Ovary (tissue), 9 donors: ENCODE results near the gene ADAMTS12. TPM values are rescaled to one million over a fixed set of nuclear protein-coding genes. Genes with fewer than 3 reads are reported as not detected.

Source experiments
- DNase-seq, 5 donors: peaks; one replicate each; pipeline ENCODE4 v3.0.0-alpha.2; 2019 to 2020
- H3K27ac ChIP-seq, 2 donors: fragments of 200-600 bp; one replicate each; pipeline versions ENCODE4 v1.5.1 to v1.8.0; 2019 to 2022
- H3K27me3 ChIP-seq: fragments of 200-600 bp; one replicate; pipeline ENCODE4 v1.8.0; 2022
- H3K36me3 ChIP-seq: fragments of 200-600 bp; sonication (generic); one replicate; pipeline ENCODE4 v1.5.1; 2019
- H3K4me1 ChIP-seq: one replicate; pipeline ENCODE4 v1.8.1; 2013; ENCODE audit warnings: mild to moderate bottlenecking, moderate library complexity; ENCODE audit not compliant: insufficient read depth
- H3K4me3 ChIP-seq: fragments of 200-600 bp; sonication (generic); one replicate; pipeline ENCODE4 v1.5.1; 2017
- H3K9me3 ChIP-seq, 2 donors: fragments of 200-600 bp in 1 of 2; sonication (generic) in 1 of 2; one replicate each; pipeline versions ENCODE4 v1.5.1 to v1.8.1; 2013 to 2019; ENCODE audit warnings: mild to moderate bottlenecking in 1 of 2, moderate library complexity in 1 of 2
- EP300 ChIP-seq: sonication (generic); formaldehyde crosslinking; IDR thresholded peaks from one replicate; pipeline ENCODE4 v1.6.1; 2017; ENCODE audit warnings: antibody characterized with exemption
- POLR2A ChIP-seq: fragments of 450-650 bp; IDR thresholded peaks from one replicate; pipeline ENCODE4 v1.6.1; 2017; ENCODE audit warnings: antibody characterized with exemption, mild to moderate bottlenecking, moderate library complexity
- WGBS, 3 donors: extraction: QIAGEN DNeasy Blood & Tissue Kit in 1 of 3; methylation state at CpG; one replicate each; pipeline versions ENCODE4 v1.1.5 to v1.1.7; 2013 to 2017; 5-methylcytosine and 5-hydroxymethylcytosine counted together
- intact Hi-C, 4 donors: fragments of 100-400 bp; cut with DNase I; formaldehyde crosslinking; loops; one replicate each; pipeline versions ENCODE4 v1.11.0 to v1.15.1; 2022 to 2023
- polyA plus RNA-seq, 2 donors: library from polyadenylated mRNA; stranded (reverse); fragments of 200-250 nt in 1 of 2; fragments of 350-450 nt in 1 of 2; fragmentation: Illumina TruSeq in 1 of 2; extraction: RNeasy Lipid Tissue Mini Kit (QIAGEN cat#74804) in 1 of 2; gene quantifications; one replicate each; pipeline ENCODE4 v1.2.3, GENCODE V29; 2013 to 2014
- total RNA-seq, 7 donors: library from RNA; depleted of rRNA in 2 of 7; stranded (reverse); fragments of >200 nt in 2 of 7; fragmentation: NEBNext Ultra II Directional in 3 of 7; extraction: Animal tissue kit (Norgen Biotek cat#: 25700) in 3 of 7; gene quantifications; one replicate each; pipeline versions ENCODE4 v1.1.0 to v1.2.4, GENCODE V29; 2016 to 2023
- TF ChIP-seq, protein P1 (sequence below), 3 donors: fragments of 450-650 bp in 2 of 3; fragments of 200-600 bp in 1 of 3; IDR thresholded peaks; one replicate each; pipeline versions ENCODE4 v1.5.1 to v1.8.0; 2016 to 2022; ENCODE audit warnings: antibody characterized with exemption in 3 of 3, mild to moderate bottlenecking in 1 of 3
- donor health status: DM: no; HTN: no; CAD: no; lungs with moderate emphysema.
- donor health status: DM: no; HTN: no; CAD: no.
- donor health status: Bipolar disorder and iron deficiency.
- donor health status: DM: yes; HTN: yes; CAD: no.
- donor health status: DM: no; HTN: no; CAD: no.
- donor health status: DM: yes; HTN: yes; CAD: no.

The ADAMTS12 gene
- total and polyA plus RNA-seq, 9 donors: 2.9 to 9.8 (median 5.5) TPM

DNA sequence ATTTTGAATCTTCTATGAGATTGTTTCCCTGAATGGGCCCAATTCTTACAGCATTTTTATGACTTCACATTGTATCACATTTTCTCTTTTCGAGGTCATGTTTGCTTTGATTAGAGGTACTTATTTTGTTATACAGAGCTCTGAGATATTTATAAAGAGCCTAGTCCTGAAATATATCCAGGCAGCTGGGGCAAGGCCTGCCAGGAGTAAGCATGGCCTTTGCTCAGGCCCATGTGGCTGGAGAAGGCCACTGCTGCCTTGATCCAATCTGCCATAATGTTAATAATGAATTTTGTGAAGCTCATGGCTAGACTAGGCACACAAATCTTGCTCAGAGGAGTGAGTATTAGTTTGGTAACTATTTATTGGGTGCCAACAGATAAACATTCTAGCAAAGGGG, 355.0 kb downstream of the ADAMTS12 start:
- DNase-seq: no peak
- Histone ChIP-seq H3K27ac (no peak overlapping the region), H3K4me3 (no peak overlapping the region), H3K27me3 (no peaks in the 10 kb centered on the region), H3K4me1 (peaks cover 11% of the 10 kb centered on the region), H3K36me3 (no peaks in the 10 kb centered on the region), H3K9me3 (no peaks in the 10 kb centered on the region)
- intact Hi-C loops: no loop called here
- WGBS, 3 donors: 7 to 43% (median 15%) methylated on average over 1 of the region's 1 CpG
- TF ChIP-seq POLR2A: no peak
- TF ChIP-seq, protein P1, sequence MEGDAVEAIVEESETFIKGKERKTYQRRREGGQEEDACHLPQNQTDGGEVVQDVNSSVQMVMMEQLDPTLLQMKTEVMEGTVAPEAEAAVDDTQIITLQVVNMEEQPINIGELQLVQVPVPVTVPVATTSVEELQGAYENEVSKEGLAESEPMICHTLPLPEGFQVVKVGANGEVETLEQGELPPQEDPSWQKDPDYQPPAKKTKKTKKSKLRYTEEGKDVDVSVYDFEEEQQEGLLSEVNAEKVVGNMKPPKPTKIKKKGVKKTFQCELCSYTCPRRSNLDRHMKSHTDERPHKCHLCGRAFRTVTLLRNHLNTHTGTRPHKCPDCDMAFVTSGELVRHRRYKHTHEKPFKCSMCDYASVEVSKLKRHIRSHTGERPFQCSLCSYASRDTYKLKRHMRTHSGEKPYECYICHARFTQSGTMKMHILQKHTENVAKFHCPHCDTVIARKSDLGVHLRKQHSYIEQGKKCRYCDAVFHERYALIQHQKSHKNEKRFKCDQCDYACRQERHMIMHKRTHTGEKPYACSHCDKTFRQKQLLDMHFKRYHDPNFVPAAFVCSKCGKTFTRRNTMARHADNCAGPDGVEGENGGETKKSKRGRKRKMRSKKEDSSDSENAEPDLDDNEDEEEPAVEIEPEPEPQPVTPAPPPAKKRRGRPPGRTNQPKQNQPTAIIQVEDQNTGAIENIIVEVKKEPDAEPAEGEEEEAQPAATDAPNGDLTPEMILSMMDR (IDR thresholded peaks at IDR 0.05): no peak
- no peak for TF ChIP-seq EP300

DNA sequence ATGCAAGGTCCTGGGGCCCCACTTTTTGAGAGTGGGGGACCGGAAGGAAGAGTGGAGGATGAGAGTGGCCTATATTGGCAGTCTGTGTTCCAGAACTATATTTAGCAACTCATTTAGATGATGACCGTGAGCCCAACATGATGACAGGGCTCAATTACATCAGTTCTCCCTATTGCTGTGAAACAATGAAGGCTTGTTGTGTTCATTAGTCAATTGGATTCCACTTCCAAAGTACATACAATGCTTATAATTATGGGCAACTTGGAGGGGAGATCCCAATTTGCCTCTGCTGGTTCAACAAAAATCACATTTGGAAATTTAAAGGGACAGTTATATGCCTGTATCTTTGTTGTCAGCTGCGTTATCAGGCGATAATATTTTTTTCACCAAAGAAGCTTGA, 360.0 kb downstream of the ADAMTS12 start:
- intact Hi-C loops: no loop called here
- no peak overlapping the region for H3K4me3 ChIP-seq
- peaks cover 5% of the 10 kb centered on the region for H3K4me1 ChIP-seq
- no peak for DNase-seq
- H3K9me3 ChIP-seq: no peaks in the 10 kb centered on the region
- WGBS, 3 donors: 77 to 97% (median 80%) methylated on average over 4 of the region's 4 CpGs
- no peak overlapping the region for H3K27ac ChIP-seq
- TF ChIP-seq POLR2A: no peak
- TF ChIP-seq, protein P1 (IDR thresholded peaks at IDR 0.05): no peak
- no peak for TF ChIP-seq EP300
- H3K36me3 ChIP-seq: no peaks in the 10 kb centered on the region
- no peaks in the 10 kb centered on the region for H3K27me3 ChIP-seq

DNA sequence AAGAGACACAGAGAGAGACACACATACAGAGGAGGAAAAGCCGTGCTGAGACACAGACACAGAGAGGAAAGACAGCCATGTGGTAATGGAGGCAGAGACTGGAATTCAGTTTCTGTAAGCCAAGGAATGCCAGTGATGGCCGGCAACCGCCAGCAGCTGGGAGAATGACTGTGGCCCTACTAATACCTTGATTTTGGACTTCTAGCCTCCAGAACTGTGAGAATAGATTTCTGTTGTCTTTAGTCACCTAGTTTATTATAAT, 360.8 kb downstream of the ADAMTS12 start:
- 97 to 100% (median 97%) methylated on average over 3 of the region's 3 CpGs for WGBS, 3 donors
- Histone ChIP-seq H3K36me3 (no peaks in the 10 kb centered on the region), H3K27me3 (no peaks in the 10 kb centered on the region), H3K9me3 (no peaks in the 10 kb centered on the region), H3K4me1 (no peaks in the 10 kb centered on the region), H3K4me3 (no peak overlapping the region), H3K27ac (no peak overlapping the region)
- no peak for DNase-seq
- TF ChIP-seq, protein P1 (IDR thresholded peaks at IDR 0.05): no peak
- TF ChIP-seq POLR2A (no peak), EP300 (no peak)
- intact Hi-C loops: no loop called here

DNA sequence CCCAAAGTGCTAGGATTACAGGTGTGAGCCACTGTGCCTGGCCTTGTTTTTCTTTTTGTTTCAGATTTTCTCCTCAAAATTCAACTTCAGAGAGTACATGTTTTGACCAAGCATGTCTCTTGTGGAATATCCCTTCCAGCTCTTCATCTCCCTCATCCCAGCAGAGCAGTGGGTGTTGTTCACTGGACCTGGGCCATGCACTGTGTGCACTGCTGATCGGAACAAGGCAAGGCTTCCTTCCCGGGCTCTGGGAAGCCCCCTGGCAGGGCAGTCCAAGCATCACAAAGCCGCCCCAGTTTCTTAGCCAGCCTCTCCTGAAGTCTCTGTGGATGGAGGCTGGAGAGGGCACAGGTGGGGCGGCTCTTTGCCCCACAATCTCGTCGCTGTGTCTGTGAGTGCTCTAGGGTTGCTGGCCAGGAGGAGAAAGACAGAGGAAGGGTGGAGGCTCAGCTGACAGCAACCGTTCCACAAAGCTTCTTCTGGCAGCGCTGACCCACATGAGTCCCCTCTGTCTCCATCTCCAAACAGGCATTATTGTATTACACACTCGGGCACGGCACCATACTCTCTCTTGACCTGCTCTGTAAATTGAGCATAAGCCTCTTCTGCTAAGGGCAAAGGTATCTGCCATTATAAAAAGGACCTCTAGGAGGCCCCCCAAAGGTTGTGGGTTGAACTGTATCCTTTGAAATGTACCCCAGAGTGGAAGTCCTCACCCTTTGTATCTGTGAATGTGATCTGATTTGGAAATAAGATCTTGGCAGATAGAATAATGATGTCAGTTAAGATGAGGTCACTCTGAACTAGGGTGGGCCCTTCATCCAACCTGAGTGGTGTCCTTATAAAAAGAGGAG, 361.4 kb downstream of the ADAMTS12 start:
- no peak for DNase-seq
- Histone ChIP-seq H3K4me3 (no peak overlapping the region), H3K4me1 (no peaks in the 10 kb centered on the region), H3K27me3 (no peaks in the 10 kb centered on the region), H3K36me3 (no peaks in the 10 kb centered on the region), H3K27ac (no peak overlapping the region), H3K9me3 (no peaks in the 10 kb centered on the region)
- intact Hi-C loops: no loop called here
- TF ChIP-seq EP300: no peak
- TF ChIP-seq, protein P1 (IDR thresholded peaks at IDR 0.05): no peak
- no peak for TF ChIP-seq POLR2A
- WGBS, 3 donors: 85 to 87% (median 87%) methylated on average over 10 of the region's 10 CpGs
